ENCODE measurements around the gene PPP1R16B.
A peak's percentile ranks its signal among the peaks of the same experiment; 100 is the strongest.

DNA sequence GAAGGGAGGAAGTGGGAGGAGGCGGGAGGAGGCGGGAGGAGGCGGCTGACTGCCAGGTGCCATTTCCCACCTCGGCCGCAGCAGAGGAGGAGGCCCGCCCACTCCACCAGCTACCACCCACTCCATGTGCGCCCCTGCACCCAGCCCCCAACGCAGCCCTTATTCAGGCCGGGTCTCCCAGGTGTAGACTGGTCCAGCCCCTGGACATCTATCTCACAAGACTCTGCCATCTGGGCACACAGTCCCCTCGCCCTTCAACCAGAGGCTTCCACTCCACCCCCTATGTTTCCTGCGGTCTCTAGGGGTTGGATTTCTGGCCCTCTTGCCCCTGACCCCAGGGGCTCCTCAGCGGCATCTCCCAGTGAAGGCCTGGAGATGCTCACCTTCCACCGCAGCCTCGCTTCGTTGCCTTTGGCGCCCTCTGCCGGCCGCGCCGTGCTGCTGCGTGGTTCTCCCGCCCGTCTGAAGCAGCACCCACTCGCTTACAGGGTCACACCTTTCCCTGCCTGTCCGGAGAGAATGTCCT lies 88.1 kb downstream of the PPP1R16B start:
- TF ChIP-seq TAF1 (IDR thresholded peaks at IDR 0.05; ENCODE audit: borderline replicate concordance, insufficient read depth, low read length) = no peak
- TF ChIP-seq SIN3A (IDR thresholded peaks at IDR 0.05; ENCODE audit: borderline replicate concordance, insufficient read depth, low read length) = no peak
- TF ChIP-seq, protein P1, sequence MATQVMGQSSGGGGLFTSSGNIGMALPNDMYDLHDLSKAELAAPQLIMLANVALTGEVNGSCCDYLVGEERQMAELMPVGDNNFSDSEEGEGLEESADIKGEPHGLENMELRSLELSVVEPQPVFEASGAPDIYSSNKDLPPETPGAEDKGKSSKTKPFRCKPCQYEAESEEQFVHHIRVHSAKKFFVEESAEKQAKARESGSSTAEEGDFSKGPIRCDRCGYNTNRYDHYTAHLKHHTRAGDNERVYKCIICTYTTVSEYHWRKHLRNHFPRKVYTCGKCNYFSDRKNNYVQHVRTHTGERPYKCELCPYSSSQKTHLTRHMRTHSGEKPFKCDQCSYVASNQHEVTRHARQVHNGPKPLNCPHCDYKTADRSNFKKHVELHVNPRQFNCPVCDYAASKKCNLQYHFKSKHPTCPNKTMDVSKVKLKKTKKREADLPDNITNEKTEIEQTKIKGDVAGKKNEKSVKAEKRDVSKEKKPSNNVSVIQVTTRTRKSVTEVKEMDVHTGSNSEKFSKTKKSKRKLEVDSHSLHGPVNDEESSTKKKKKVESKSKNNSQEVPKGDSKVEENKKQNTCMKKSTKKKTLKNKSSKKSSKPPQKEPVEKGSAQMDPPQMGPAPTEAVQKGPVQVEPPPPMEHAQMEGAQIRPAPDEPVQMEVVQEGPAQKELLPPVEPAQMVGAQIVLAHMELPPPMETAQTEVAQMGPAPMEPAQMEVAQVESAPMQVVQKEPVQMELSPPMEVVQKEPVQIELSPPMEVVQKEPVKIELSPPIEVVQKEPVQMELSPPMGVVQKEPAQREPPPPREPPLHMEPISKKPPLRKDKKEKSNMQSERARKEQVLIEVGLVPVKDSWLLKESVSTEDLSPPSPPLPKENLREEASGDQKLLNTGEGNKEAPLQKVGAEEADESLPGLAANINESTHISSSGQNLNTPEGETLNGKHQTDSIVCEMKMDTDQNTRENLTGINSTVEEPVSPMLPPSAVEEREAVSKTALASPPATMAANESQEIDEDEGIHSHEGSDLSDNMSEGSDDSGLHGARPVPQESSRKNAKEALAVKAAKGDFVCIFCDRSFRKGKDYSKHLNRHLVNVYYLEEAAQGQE (IDR thresholded peaks at IDR 0.05; ENCODE audit: insufficient read depth in 1 of 2, low read depth in 2 of 2, low read length in 2 of 2) = 0 out of 4 replicates have a peak, but pooled peaks of 1 of the 2 experiments have one; percentile 25
- no peak for TF ChIP-seq POLR2AphosphoS5 (IDR thresholded peaks at IDR 0.05; ENCODE audit: low read depth, low read length)
